Adrenal gland (tissue), 12 donors: ENCODE results near the gene MGST2. TPM values are rescaled to one million over a fixed set of nuclear protein-coding genes. Genes with fewer than 3 reads are reported as not detected.

Source experiments
- DNase-seq, 7 donors: peaks; one replicate each; pipeline ENCODE4 v3.0.0-alpha.2; 2019 to 2020
- H3K27ac ChIP-seq, 5 donors: fragments of 200-600 bp; sonication (generic) in 4 of 5; 1 replicate in 3 of 5; 2 replicates in 2 of 5; pipeline versions ENCODE4 v1.5.1 to v1.8.0; 2016 to 2020; ENCODE audit warnings: mild to moderate bottlenecking in 1 of 5
- H3K27me3 ChIP-seq: fragments of 200-600 bp; 2 replicates; pipeline ENCODE4 v1.8.0; 2021
- H3K36me3 ChIP-seq, 2 donors: fragments of 200-600 bp; replicated peaks in 1 of 2; 1 replicate in 1 of 2; 2 replicates in 1 of 2; pipeline versions ENCODE4 v1.5.1 to v1.8.0; 2018 to 2022
- H3K4me1 ChIP-seq, 2 donors: fragments of 200-600 bp; replicated peaks in 1 of 2; 1 replicate in 1 of 2; 2 replicates in 1 of 2; pipeline versions ENCODE4 v1.5.1 to v1.8.0; 2018 to 2021
- H3K4me3 ChIP-seq, 4 donors: fragments of 200-600 bp; sonication (generic) in 3 of 4; one replicate each; pipeline ENCODE4 v1.5.1; 2016 to 2018
- H3K9me3 ChIP-seq, 3 donors: fragments of 200-600 bp; sonication (generic) in 1 of 3; replicated peaks in 1 of 3; 1 replicate in 2 of 3; 2 replicates in 1 of 3; pipeline versions ENCODE4 v1.5.1 to v1.8.0; 2016 to 2021
- CTCF ChIP-seq, 6 experiments: fragments of 450-650 bp in 4 of 6; fragments of 200-600 bp in 2 of 6; sonication (generic) in 1 of 6; IDR thresholded peaks; 1 replicate in 5 of 6; 2 replicates in 1 of 6; pipeline versions ENCODE4 v1.5.1 to v1.8.0; 2016 to 2021; ENCODE audit warnings: antibody characterized with exemption in 6 of 6, mild to moderate bottlenecking in 2 of 6, moderate library complexity in 1 of 6
- POLR2A ChIP-seq, 2 donors: fragments of 450-650 bp; IDR thresholded peaks; one replicate each; pipeline ENCODE4 v1.6.1; 2017; ENCODE audit warnings: antibody characterized with exemption in 2 of 2, mild to moderate bottlenecking in 2 of 2, moderate library complexity in 1 of 2
- WGBS, 4 donors: extraction: QIAGEN DNeasy Blood & Tissue Kit in 2 of 4; methylation state at CpG; one replicate each; pipeline versions ENCODE4 v1.1.5 to v1.1.7; 2013 to 2017; 5-methylcytosine and 5-hydroxymethylcytosine counted together
- intact Hi-C, 2 donors: fragments of 100-400 bp; cut with DNase I; formaldehyde crosslinking; loops; one replicate each; pipeline versions ENCODE4 v1.14.1 to v1.15.0; 2022 to 2023
- polyA plus RNA-seq, 3 donors: library from polyadenylated mRNA; stranded (reverse); fragments of 200-250 nt in 2 of 3; fragments of 350-450 nt in 1 of 3; fragmentation: Illumina TruSeq in 1 of 3; extraction: RNeasy Lipid Tissue Mini Kit (QIAGEN cat#74804) in 1 of 3; gene quantifications; one replicate each; pipeline ENCODE4 v1.2.3, GENCODE V29; 2013 to 2014
- total RNA-seq, 9 donors: library from RNA; depleted of rRNA in 4 of 9; stranded (reverse); fragments of >200 nt in 4 of 9; fragments of 120-200 nt in 1 of 9; fragmentation: NEBNext Ultra II Directional in 1 of 9; extraction: Animal tissue kit (Norgen Biotek cat#: 25700) in 1 of 9; gene quantifications; one replicate each; pipeline versions ENCODE4 v1.1.0 to v1.2.4, GENCODE V29; 2013 to 2023
- donor health status: healthy with polysubstance abuse.
- donor health status: Bipolar disorder and iron deficiency.
- donor health status: DM: yes; HTN: yes; CAD: no.
- donor health status: DM: no; HTN: no; CAD: no.
- donor health status: DM: no; HTN: no; CAD: no.
- donor health status: DM: yes; HTN: yes; CAD: no.

Gene MGST2
- total and polyA plus RNA-seq, 12 donors, result 95.5 to 271 (median 134) TPM

DNA sequence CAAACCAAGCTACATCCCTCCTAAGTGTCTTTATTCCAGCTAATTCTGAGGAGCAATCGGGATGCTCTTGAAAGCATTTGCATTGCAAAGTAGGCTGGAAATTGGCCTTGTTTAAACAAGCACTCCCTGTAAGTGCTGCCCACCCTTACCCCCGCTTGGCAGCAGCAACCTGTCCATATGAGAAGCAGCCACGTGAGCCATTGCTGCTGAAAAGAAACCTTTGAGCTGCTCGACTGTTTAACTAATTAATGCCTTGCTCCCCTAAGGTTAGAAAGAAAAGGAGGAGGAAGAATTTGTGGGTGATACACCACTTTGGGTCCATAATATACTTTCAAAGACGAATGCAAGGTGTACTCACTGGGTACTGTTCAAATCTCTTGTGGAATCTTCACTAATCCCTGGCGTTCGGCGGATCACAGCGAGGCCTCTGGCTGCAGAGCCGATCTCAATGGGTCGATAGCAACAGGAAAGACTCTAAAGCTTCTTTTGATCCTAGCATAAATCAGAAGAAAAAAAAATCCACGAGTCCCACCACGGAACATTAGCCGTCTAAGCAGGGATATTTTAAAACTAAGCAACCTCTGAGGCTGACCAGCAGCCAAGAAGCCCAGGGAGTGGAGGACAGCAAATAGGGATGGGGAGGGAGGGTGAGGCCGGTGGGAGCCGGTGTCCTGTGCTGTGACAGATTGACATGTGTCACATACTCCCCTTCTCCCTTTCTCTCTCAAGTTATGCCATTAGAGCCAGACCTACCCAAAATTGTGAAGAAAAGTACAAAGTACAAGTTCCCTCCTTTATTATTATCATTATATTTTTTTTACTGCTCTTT lies 37.2 kb upstream of the MGST2 start:
- WGBS, 4 donors, result 74 to 80% (median 78%) methylated on average over 16 of the region's 16 CpGs
- intact Hi-C loops, result no loop called here
- DNase-seq, result no peak

GRCh38 chr4:139629436-139630125 lies 36.0 kb upstream of the MGST2 start:
- intact Hi-C loops, result no loop called here
- 59 to 76% (median 73%) methylated on average over 3 of the region's 3 CpGs for WGBS, 4 donors
- Histone ChIP-seq H3K4me3 (no peak overlapping the region), H3K27ac (no peak overlapping the region), H3K27me3 (no peaks in the 10 kb centered on the region), H3K4me1 (no peaks in the 10 kb centered on the region), H3K9me3 (no peaks in the 10 kb centered on the region), H3K36me3 (no peaks in the 10 kb centered on the region)
- no peak for TF ChIP-seq POLR2A (IDR thresholded peaks at IDR 0.05)
- no peak for TF ChIP-seq CTCF (IDR thresholded peaks at IDR 0.05)
- peak in 1 of 7 donors; percentile 17 for DNase-seq

More for the DNA sequence above, 37.2 kb upstream of the MGST2 start:
- Histone ChIP-seq H3K27me3 (no peaks in the 10 kb centered on the region), H3K4me1 (no peaks in the 10 kb centered on the region), H3K9me3 (no peaks in the 10 kb centered on the region), H3K27ac (no peak overlapping the region), H3K4me3 (no peak overlapping the region), H3K36me3 (no peaks in the 10 kb centered on the region)
- TF ChIP-seq POLR2A (IDR thresholded peaks at IDR 0.05), result no peak
- no peak for TF ChIP-seq CTCF (IDR thresholded peaks at IDR 0.05)

DNA sequence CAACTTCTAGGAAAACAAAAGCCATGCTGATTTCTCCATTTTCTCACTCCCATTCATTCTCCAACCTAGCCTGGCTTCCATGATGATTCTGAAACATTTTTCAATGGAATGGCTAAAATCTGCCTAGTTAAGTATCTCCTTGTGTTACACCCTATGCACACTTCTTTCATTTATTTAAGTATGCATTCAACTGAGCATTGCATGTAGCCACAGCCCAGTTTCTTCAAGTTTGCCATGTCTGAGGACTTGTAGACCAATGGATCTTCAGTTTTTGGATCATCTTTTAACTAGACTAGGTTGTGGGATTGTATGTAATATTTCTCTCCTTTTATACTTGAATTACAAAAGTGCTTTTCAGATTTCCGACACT lies 35.5 kb upstream of the MGST2 start:
- TF ChIP-seq POLR2A (IDR thresholded peaks at IDR 0.05) (no peak), CTCF (IDR thresholded peaks at IDR 0.05) (no peak)
- no peaks in the 10 kb centered on the region for H3K36me3 ChIP-seq
- H3K4me1 ChIP-seq, result no peaks in the 10 kb centered on the region
- 86 to 93% (median 92%) methylated on average over 1 of the region's 1 CpG for WGBS, 4 donors
- H3K9me3 ChIP-seq, result no peaks in the 10 kb centered on the region
- H3K4me3 ChIP-seq, result no peak overlapping the region
- no peaks in the 10 kb centered on the region for H3K27me3 ChIP-seq
- DNase-seq, result no peak
- no peak overlapping the region for H3K27ac ChIP-seq
- intact Hi-C loops, result no loop called here

- TF ChIP-seq POLR2A (IDR thresholded peaks at IDR 0.05), result no peak
- Histone ChIP-seq H3K36me3 (no peaks in the 10 kb centered on the region), H3K4me1 (no peaks in the 10 kb centered on the region), H3K9me3 (no peaks in the 10 kb centered on the region), H3K27ac (no peak overlapping the region), H3K4me3 (no peak overlapping the region), H3K27me3 (no peaks in the 10 kb centered on the region)
- intact Hi-C loops, result no loop called here
- DNase-seq, result no peak
- WGBS, 4 donors, result 69 to 82% (median 74%) methylated on average over 5 of the region's 5 CpGs
These were observed 34.6 kb upstream of the MGST2 start for GRCh38 chr4:139630991-139631390.
